ENCODE results near the gene CA12.
A peak's percentile ranks its signal among the peaks of the same experiment; 100 is the strongest.

- TF ChIP-seq, protein P1, sequence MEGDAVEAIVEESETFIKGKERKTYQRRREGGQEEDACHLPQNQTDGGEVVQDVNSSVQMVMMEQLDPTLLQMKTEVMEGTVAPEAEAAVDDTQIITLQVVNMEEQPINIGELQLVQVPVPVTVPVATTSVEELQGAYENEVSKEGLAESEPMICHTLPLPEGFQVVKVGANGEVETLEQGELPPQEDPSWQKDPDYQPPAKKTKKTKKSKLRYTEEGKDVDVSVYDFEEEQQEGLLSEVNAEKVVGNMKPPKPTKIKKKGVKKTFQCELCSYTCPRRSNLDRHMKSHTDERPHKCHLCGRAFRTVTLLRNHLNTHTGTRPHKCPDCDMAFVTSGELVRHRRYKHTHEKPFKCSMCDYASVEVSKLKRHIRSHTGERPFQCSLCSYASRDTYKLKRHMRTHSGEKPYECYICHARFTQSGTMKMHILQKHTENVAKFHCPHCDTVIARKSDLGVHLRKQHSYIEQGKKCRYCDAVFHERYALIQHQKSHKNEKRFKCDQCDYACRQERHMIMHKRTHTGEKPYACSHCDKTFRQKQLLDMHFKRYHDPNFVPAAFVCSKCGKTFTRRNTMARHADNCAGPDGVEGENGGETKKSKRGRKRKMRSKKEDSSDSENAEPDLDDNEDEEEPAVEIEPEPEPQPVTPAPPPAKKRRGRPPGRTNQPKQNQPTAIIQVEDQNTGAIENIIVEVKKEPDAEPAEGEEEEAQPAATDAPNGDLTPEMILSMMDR (IDR thresholded peaks at IDR 0.05) = no peak
- TF ChIP-seq POLR2A (IDR thresholded peaks at IDR 0.05) (no peak), EP300 (IDR thresholded peaks at IDR 0.05) (no peak), POLR2AphosphoS5 (IDR thresholded peaks at IDR 0.05) (peak in 1 of 2 donors; percentile 7)
These were observed at the start of gene CA12 for GRCh38 chr15:63381301-63382204.

All from upper lobe of left lung (tissue), 4 donors.